Skeletal muscle satellite cell (primary cell): Measurements from ENCODE around the gene OR6Y1.

Source experiments
- H3K27me3 ChIP-seq: 2 replicates; pipeline ENCODE4 v1.7.0; 2013; ENCODE audit warnings: low read length; ENCODE audit not compliant: control insufficient read depth, insufficient read depth
- H3K36me3 ChIP-seq: 2 replicates; pipeline ENCODE4 v1.7.0; 2013; ENCODE audit warnings: mild to moderate bottlenecking, control low read depth, low read length; ENCODE audit not compliant: insufficient read depth
- H3K4me1 ChIP-seq: 2 replicates; pipeline ENCODE4 v1.7.0; 2013; ENCODE audit warnings: low read length; ENCODE audit not compliant: control insufficient read depth, insufficient read depth
- H3K4me2 ChIP-seq: 2 replicates; pipeline ENCODE4 v1.7.0; 2013; ENCODE audit warnings: mild to moderate bottlenecking, low read length
- H3K4me3 ChIP-seq: 2 replicates; pipeline ENCODE4 v1.7.0; 2013; ENCODE audit warnings: low read length
- H3K9ac ChIP-seq: 2 replicates; pipeline ENCODE4 v1.7.0; 2013; ENCODE audit warnings: mild to moderate bottlenecking, low read depth, low read length, moderate library complexity
- H3K9me3 ChIP-seq: replicated peaks from 2 replicates; pipeline ENCODE4 v1.7.0; 2013; ENCODE audit warnings: mild to moderate bottlenecking, control low read depth, low read length

Gene OR6Y1

GRCh38 chr1:158547533-158547932, 6.7 kb downstream of the OR6Y1 start:
- Histone ChIP-seq H3K9me3 (no peaks in the 10 kb centered on the region), H3K9ac (no peak overlapping the region), H3K36me3 (no peaks in the 10 kb centered on the region), H3K4me3 (no peak overlapping the region), H3K4me2 (no peak overlapping the region), H3K4me1 (no peaks in the 10 kb centered on the region), H3K27me3 (no peaks in the 10 kb centered on the region)

DNA sequence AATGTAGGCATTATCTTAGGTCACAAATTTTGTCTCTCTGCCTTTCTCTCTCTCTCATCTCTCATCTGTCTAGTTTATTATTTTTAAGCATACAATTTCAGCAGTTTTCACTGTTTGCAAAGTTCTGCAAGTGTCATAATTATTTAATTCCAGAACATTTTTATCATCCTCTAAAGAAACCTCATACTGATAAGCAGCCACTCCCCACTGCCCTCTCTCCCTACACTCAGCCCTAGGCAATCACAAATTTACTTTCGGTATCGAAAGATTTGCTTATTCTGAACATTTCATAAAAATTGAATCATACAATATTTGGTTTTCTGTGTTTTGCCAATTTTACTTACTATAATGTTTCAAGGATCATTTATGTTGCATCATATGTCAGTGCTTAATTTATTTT, 16.6 kb downstream of the OR6Y1 start:
- Histone ChIP-seq H3K4me3 (no peak overlapping the region), H3K27me3 (no peaks in the 10 kb centered on the region)

DNA sequence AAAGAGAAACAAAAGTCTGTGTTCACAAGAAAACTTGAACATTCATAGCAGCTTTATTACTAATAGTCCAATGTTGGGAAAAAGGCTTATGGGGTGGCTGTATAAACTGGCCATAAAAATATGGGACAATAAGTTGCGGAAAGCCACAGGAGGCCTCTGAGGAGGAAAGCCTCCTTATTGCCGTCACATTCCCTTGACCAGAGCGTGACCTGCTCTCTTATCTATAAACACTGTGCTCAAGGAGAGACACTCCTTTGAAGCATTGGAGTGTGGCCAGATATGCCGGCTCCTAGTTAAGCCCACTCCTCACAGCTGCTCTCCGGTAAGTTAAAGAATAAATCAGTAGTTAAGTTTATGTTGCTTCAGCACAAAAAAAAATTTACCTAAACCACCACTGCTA, 19.7 kb downstream of the OR6Y1 start:
- no peak overlapping the region for H3K9ac ChIP-seq

More for the DNA sequence above, 16.6 kb downstream of the OR6Y1 start:
- no peaks in the 10 kb centered on the region for H3K4me1 ChIP-seq
- H3K9ac ChIP-seq: no peak overlapping the region
- no peaks in the 10 kb centered on the region for H3K36me3 ChIP-seq
- no peaks in the 10 kb centered on the region for H3K9me3 ChIP-seq
- H3K4me2 ChIP-seq: no peak overlapping the region

DNA sequence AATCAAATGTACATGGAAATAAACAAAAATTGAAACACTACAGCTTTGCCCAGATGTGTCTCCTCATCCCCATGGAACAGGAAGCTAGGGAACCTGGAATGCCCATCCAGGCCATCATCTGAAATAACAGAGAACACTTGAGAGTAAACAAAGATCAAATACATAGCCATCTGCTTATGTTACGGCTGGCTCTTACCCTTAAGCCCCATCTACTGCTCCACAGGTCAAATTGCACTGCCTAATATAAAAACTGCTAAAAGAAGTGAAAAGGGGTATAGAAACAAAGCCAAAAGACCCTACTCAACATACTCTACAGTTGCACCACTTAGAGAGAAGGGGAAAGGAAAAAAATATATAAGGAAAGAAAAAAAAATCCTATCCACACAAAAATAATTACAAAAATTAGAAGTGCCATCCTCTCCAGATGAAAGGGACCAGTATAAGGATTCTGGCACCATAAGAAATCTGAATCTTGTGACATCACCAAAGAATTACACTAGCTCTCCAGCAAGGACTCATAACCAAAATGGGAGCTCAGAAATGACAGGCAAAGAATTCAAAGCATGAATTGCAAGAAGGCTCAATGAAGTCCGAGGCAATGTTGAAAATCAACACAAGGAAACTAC, 26.9 kb downstream of the OR6Y1 start:
- no peak overlapping the region for H3K9ac ChIP-seq
- H3K4me1 ChIP-seq: no peaks in the 10 kb centered on the region
- H3K9me3 ChIP-seq: no peaks in the 10 kb centered on the region
- no peaks in the 10 kb centered on the region for H3K36me3 ChIP-seq
- H3K4me3 ChIP-seq: no peak overlapping the region
- no peak overlapping the region for H3K4me2 ChIP-seq
- H3K27me3 ChIP-seq: no peaks in the 10 kb centered on the region

More for the DNA sequence above, 19.7 kb downstream of the OR6Y1 start:
- no peak overlapping the region for H3K4me3 ChIP-seq
- no peaks in the 10 kb centered on the region for H3K27me3 ChIP-seq
- H3K9me3 ChIP-seq: no peaks in the 10 kb centered on the region
- H3K36me3 ChIP-seq: no peaks in the 10 kb centered on the region
- H3K4me2 ChIP-seq: no peak overlapping the region
- H3K4me1 ChIP-seq: no peaks in the 10 kb centered on the region

DNA sequence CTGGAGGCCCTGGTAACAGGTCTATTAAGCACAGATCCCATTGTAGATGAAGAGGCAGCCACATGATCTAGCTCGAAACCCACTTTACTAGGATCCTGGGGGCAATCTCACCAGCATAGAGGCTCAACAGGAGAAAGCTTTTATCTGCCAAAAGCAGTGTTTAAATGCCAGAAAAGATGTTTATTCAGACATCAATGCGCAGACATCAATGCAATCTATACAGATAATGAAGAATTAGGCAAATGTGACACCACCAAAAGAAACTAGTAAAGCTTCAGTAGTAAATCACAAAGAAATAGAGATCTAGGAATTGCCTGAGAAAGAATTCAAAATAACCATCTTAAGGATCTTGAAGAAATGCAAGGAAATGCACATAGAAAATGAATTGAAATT, 32.5 kb downstream of the OR6Y1 start:
- no peaks in the 10 kb centered on the region for H3K9me3 ChIP-seq
- H3K36me3 ChIP-seq: no peaks in the 10 kb centered on the region
- H3K27me3 ChIP-seq: no peaks in the 10 kb centered on the region
- no peak overlapping the region for H3K9ac ChIP-seq
- no peaks in the 10 kb centered on the region for H3K4me1 ChIP-seq
- H3K4me2 ChIP-seq: no peak overlapping the region
- no peak overlapping the region for H3K4me3 ChIP-seq

DNA sequence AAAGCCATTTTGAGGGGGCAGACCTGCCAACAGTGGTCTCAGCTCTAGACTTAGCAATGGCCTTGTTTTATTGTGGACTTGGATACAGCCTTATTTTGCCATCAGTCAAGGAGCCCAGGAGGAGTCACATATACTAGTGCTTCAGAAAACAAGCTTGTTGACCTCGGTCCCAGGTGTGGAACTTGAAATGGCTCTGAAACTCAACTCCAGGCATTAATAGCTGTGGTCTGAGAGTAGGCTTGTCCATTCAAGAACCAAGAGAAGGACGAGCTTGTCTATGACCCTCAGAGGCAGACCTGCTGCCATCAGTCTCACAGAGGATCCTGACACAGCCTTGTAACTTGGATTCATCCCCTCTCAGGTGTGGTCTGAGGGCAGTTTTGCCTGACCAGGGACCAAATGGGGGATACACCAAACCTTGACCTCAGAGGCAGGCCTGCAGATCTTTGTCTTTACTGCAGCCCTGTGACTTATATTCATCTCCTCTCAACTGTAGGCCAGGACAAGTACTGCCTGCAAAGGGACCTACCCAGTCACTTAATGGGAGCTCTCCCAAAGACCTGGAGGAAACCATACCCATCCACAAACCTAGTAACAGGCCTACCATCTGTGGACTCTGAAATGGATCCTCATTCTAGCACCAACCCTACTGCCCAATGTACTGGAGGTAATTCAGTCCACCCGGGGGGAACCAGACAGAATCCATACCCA, 33.1 kb downstream of the OR6Y1 start:
- H3K27me3 ChIP-seq: no peaks in the 10 kb centered on the region
- no peaks in the 10 kb centered on the region for H3K36me3 ChIP-seq
- no peak overlapping the region for H3K4me2 ChIP-seq
- no peak overlapping the region for H3K9ac ChIP-seq
- no peak overlapping the region for H3K4me3 ChIP-seq
- H3K9me3 ChIP-seq: no peaks in the 10 kb centered on the region
- H3K4me1 ChIP-seq: no peaks in the 10 kb centered on the region

- Histone ChIP-seq H3K36me3 (no peaks in the 10 kb centered on the region), H3K27me3 (no peaks in the 10 kb centered on the region), H3K4me1 (no peaks in the 10 kb centered on the region), H3K9me3 (no peaks in the 10 kb centered on the region), H3K4me2 (no peak overlapping the region), H3K9ac (no peak overlapping the region), H3K4me3 (no peak overlapping the region)
These were observed 34.2 kb downstream of the OR6Y1 start for GRCh38 chr1:158520021-158520420.

DNA sequence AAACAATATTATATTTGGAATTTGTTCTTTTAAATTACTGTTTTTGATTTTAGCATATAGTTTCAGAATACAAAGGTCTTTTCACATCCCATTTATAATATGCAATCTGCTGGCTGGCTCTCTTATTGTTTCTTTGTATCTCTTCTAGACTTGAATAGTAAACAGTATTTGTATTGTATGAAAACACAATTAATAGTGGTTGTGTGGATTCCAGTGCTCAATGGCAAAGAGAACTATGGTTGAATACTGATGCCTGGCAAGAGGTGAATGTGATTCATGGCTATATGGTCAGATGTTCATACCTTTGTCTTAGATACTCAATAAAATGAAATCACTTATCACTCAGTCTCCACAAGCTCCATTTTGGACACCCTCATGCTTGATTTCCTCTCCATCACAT, 37.2 kb downstream of the OR6Y1 start:
- no peaks in the 10 kb centered on the region for H3K36me3 ChIP-seq
- no peak overlapping the region for H3K4me2 ChIP-seq
- H3K9ac ChIP-seq: no peak overlapping the region
- no peaks in the 10 kb centered on the region for H3K9me3 ChIP-seq
- H3K4me3 ChIP-seq: no peak overlapping the region
- H3K4me1 ChIP-seq: no peaks in the 10 kb centered on the region
- H3K27me3 ChIP-seq: no peaks in the 10 kb centered on the region

GRCh38 chr1:158509471-158510156, 44.6 kb downstream of the OR6Y1 start:
- H3K9me3 ChIP-seq: no peaks in the 10 kb centered on the region
- H3K4me1 ChIP-seq: no peaks in the 10 kb centered on the region

DNA sequence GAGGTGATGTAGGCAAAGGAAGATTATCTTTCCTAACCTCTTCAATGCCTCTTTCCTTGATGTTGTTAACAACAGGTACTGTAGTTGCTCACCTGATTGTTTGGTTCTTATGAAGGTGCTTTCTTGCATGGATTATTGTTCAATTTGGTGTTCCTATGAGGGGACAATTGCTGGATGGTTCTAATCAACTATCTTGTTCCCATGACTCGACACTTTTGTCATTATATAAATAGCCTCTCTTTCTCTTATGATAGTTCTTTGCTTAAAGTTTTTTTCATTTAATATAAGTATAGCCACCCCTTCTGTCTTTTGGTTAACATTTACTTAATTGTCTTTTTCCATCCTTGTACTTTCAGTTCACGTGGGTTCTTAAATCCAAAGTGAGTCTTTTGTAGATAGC, 46.7 kb downstream of the OR6Y1 start:
- no peaks in the 10 kb centered on the region for H3K4me1 ChIP-seq
- H3K27me3 ChIP-seq: no peaks in the 10 kb centered on the region
- no peaks in the 10 kb centered on the region for H3K9me3 ChIP-seq
- no peaks in the 10 kb centered on the region for H3K36me3 ChIP-seq
- H3K9ac ChIP-seq: no peak overlapping the region
- no peak overlapping the region for H3K4me3 ChIP-seq
- no peak overlapping the region for H3K4me2 ChIP-seq

More at GRCh38 chr1:158509471-158510156, 44.6 kb downstream of the OR6Y1 start:
- Histone ChIP-seq H3K4me3 (no peak overlapping the region), H3K9ac (no peak overlapping the region), H3K36me3 (no peaks in the 10 kb centered on the region), H3K4me2 (no peak overlapping the region), H3K27me3 (no peaks in the 10 kb centered on the region)

- H3K4me2 ChIP-seq: no peak overlapping the region
- H3K36me3 ChIP-seq: no peaks in the 10 kb centered on the region
- no peak overlapping the region for H3K9ac ChIP-seq
- H3K4me3 ChIP-seq: no peak overlapping the region
- no peaks in the 10 kb centered on the region for H3K9me3 ChIP-seq
- H3K4me1 ChIP-seq: no peaks in the 10 kb centered on the region
- H3K27me3 ChIP-seq: no peaks in the 10 kb centered on the region
These were observed 47.7 kb downstream of the OR6Y1 start for GRCh38 chr1:158506369-158506987.
